Lower lobe of right lung (tissue), 2 donors: ENCODE data around the gene PMAIP1. TPM values are rescaled to one million over a fixed set of nuclear protein-coding genes. Genes with fewer than 3 reads are reported as not detected.

Source experiments
- ATAC-seq, 2 donors: fragments of 200-7000 bp; cut with Tn5 transposase; one replicate each; pipeline ENCODE4 v1.9.1; 2020 to 2022; ENCODE audit warnings: mild to moderate bottlenecking in 2 of 2, moderate library complexity in 2 of 2
- DNase-seq: peaks from one replicate; pipeline ENCODE4 v3.0.0-alpha.2; 2020
- H3K27ac ChIP-seq: fragments of 200-600 bp; one replicate; pipeline ENCODE4 v1.8.0; 2022
- H3K27me3 ChIP-seq: fragments of 200-600 bp; one replicate; pipeline ENCODE4 v1.8.0; 2022; ENCODE audit warnings: low read depth
- H3K36me3 ChIP-seq: fragments of 200-600 bp; one replicate; pipeline ENCODE4 v1.8.0; 2022; ENCODE audit warnings: mild to moderate bottlenecking
- H3K4me1 ChIP-seq: fragments of 200-600 bp; one replicate; pipeline ENCODE4 v1.8.0; 2022
- H3K4me3 ChIP-seq: fragments of 200-600 bp; one replicate; pipeline ENCODE4 v1.8.0; 2022; ENCODE audit warnings: mild to moderate bottlenecking
- H3K9me3 ChIP-seq: fragments of 200-600 bp; one replicate; pipeline ENCODE4 v1.8.0; 2022
- CTCF ChIP-seq: fragments of 200-600 bp; IDR thresholded peaks from one replicate; pipeline ENCODE4 v1.8.0; 2022; ENCODE audit warnings: antibody characterized with exemption, mild to moderate bottlenecking
- intact Hi-C: fragments of 100-400 bp; cut with DNase I; formaldehyde crosslinking; loops from one replicate; pipeline ENCODE4 v1.11.0; 2022
- total RNA-seq: library from RNA; stranded (reverse); fragmentation: NEBNext Ultra II Directional; extraction: Animal tissue kit (Norgen Biotek cat#: 25700); gene quantifications from one replicate; pipeline ENCODE4 v1.2.1, GENCODE V29; 2021
- donor health status: DM: no; HTN: yes; CAD: no; lungs with severe emphysema.

PMAIP1 gene
- total RNA-seq, 1 donor from 2014 or later: 1.6 TPM

- no peak for TF ChIP-seq CTCF
- Histone ChIP-seq H3K9me3 (no peaks in the 10 kb centered on the region), H3K36me3 (no peaks in the 10 kb centered on the region), H3K4me3 (no peak overlapping the region), H3K27ac (no peak overlapping the region), H3K4me1 (peaks cover 31% of the 10 kb centered on the region), H3K27me3 (peaks cover 6% of the 10 kb centered on the region)
- intact Hi-C loops: no loop called here
- DNase-seq (no peak), ATAC-seq (no peak)
Observed at GRCh38 chr18:59902131-59902992, 2.6 kb downstream of the PMAIP1 start.

- intact Hi-C loops: no loop called here
- Histone ChIP-seq H3K27me3 (peaks cover 8% of the 10 kb centered on the region), H3K9me3 (no peaks in the 10 kb centered on the region), H3K36me3 (no peaks in the 10 kb centered on the region), H3K27ac (no peak overlapping the region), H3K4me1 (peaks cover 31% of the 10 kb centered on the region), H3K4me3 (no peak overlapping the region)
- TF ChIP-seq CTCF: no peak
- DNase-seq (no peak), ATAC-seq (no peak)
Observed at GRCh38 chr18:59902993-59903610, 3.3 kb downstream of the PMAIP1 start.

GRCh38 chr18:59904011-59904601 lies 4.3 kb downstream of the PMAIP1 start:
- no peak for DNase-seq
- peaks cover 22% of the 10 kb centered on the region for H3K4me1 ChIP-seq
- no peak for TF ChIP-seq CTCF
- intact Hi-C loops: no loop called here
- peaks cover 12% of the 10 kb centered on the region for H3K27me3 ChIP-seq
- H3K36me3 ChIP-seq: no peaks in the 10 kb centered on the region
- no peaks in the 10 kb centered on the region for H3K9me3 ChIP-seq
- no peak overlapping the region for H3K4me3 ChIP-seq
- peak overlapping the region; percentile 46 for H3K27ac ChIP-seq
- no peak for ATAC-seq

GRCh38 chr18:59905686-59906091 lies 5.9 kb downstream of the PMAIP1 start:
- Histone ChIP-seq H3K27ac (no peak overlapping the region), H3K4me1 (peaks cover 20% of the 10 kb centered on the region), H3K9me3 (no peaks in the 10 kb centered on the region), H3K4me3 (no peak overlapping the region), H3K27me3 (peaks cover 14% of the 10 kb centered on the region), H3K36me3 (no peaks in the 10 kb centered on the region)
- DNase-seq (no peak), ATAC-seq (no peak)
- intact Hi-C loops: no loop called here
- TF ChIP-seq CTCF: no peak

- intact Hi-C loops: no loop called here
- DNase-seq: no peak
- TF ChIP-seq CTCF: no peak
- Histone ChIP-seq H3K4me1 (peaks cover 17% of the 10 kb centered on the region), H3K9me3 (no peaks in the 10 kb centered on the region), H3K4me3 (no peak overlapping the region), H3K27me3 (peaks cover 14% of the 10 kb centered on the region), H3K36me3 (no peaks in the 10 kb centered on the region), H3K27ac (no peak overlapping the region)
- no peak for ATAC-seq
Observed at GRCh38 chr18:59906203-59906602, 6.4 kb downstream of the PMAIP1 start.
